HepG2 (cell line): Measurements from ENCODE around the gene ATP6V0D1. TPM values are rescaled to one million over a fixed set of nuclear protein-coding genes. Genes with fewer than 3 reads are reported as not detected.

ENCODE experiments used
- CHCHD3 ChIP-seq: sonication (generic); formaldehyde crosslinking; IDR thresholded peaks from 2 replicates; pipeline ENCODE4 v1.8.0; 2022; ENCODE audit warnings: mild to moderate bottlenecking, missing genetic modification reagents, moderate library complexity
- HIC2 ChIP-seq: sonication (generic); formaldehyde crosslinking; IDR thresholded peaks from 2 replicates; pipeline ENCODE4 v1.9.0; 2022; ENCODE audit warnings: low read depth, missing genetic modification reagents
- HOXA5 ChIP-seq: sonication (generic); formaldehyde crosslinking; IDR thresholded peaks from 2 replicates; pipeline ENCODE4 v1.4.0; 2020; ENCODE audit warnings: missing genetic modification reagents
- MBD4 ChIP-seq: IDR thresholded peaks from 2 replicates; pipeline ENCODE4 v1.6.1; 2012; ENCODE audit warnings: low read length, inconsistent platforms, borderline replicate concordance
- MNT ChIP-seq: fragments of 450-650 bp; IDR thresholded peaks from 2 replicates; pipeline ENCODE4 v1.6.1; 2016
- RAD51 ChIP-seq: fragments of 450-650 bp; IDR thresholded peaks from 2 replicates; pipeline ENCODE4 v1.6.1; 2016; ENCODE audit warnings: borderline replicate concordance
- SNRNP70 ChIP-seq: fragments of 200-400 bp; formaldehyde crosslinking; IDR thresholded peaks from 2 replicates; pipeline ENCODE4 v1.6.1; 2017; ENCODE audit warnings: mild to moderate bottlenecking, low read depth, low read length, moderate library complexity
- U2AF2 ChIP-seq: fragments of 200-400 bp; formaldehyde crosslinking; IDR thresholded peaks from 2 replicates; pipeline ENCODE4 v1.6.1; 2017; ENCODE audit warnings: low read depth, mild to moderate bottlenecking, low read length
- ZBTB44 ChIP-seq: sonication (generic); formaldehyde crosslinking; IDR thresholded peaks from 2 replicates; pipeline ENCODE4 v1.4.0; 2020; ENCODE audit warnings: missing genetic modification reagents
- ZNF441 ChIP-seq: sonication (generic); formaldehyde crosslinking; IDR thresholded peaks from 2 replicates; pipeline ENCODE4 v1.7.0; 2021; ENCODE audit warnings: missing genetic modification reagents, borderline replicate concordance
- ZNF468 ChIP-seq: sonication (generic); formaldehyde crosslinking; IDR thresholded peaks from 2 replicates; pipeline ENCODE4 v1.8.0; 2022; ENCODE audit warnings: mild to moderate bottlenecking, moderate library complexity, missing genetic modification reagents
- ZNF512B ChIP-seq: sonication (generic); formaldehyde crosslinking; IDR thresholded peaks from 2 replicates; pipeline ENCODE4 v1.5.1; 2020; ENCODE audit warnings: missing genetic modification reagents, mild to moderate bottlenecking, borderline replicate concordance
- ZNF574 ChIP-seq: sonication (generic); formaldehyde crosslinking; IDR thresholded peaks from 2 replicates; pipeline ENCODE4 v1.4.0; 2020; ENCODE audit warnings: missing genetic modification reagents
- ZNF616 ChIP-seq: sonication (generic); formaldehyde crosslinking; IDR thresholded peaks from 2 replicates; pipeline ENCODE4 v1.5.0; 2020; ENCODE audit warnings: low read depth, mild to moderate bottlenecking, missing genetic modification reagents
- ZNF644 ChIP-seq: IDR thresholded peaks from 2 replicates; pipeline ENCODE4 v1.6.1; 2016; ENCODE audit warnings: low read depth
- polyA plus RNA-seq, 8 experiments: library from polyadenylated mRNA; depleted of rRNA in 3 of 8; stranded (reverse) in 7 of 8; unstranded in 1 of 8; fragments of >200 nt; fragmentation: Illumina TruSeq in 4 of 8; extraction: Trizol in 4 of 8; gene quantifications; 2 replicates each; pipeline versions ENCODE4 v1.2.1 to v1.2.3, GENCODE V29; 2011 to 2016; ENCODE audit warnings: low read depth in 4 of 8, missing spikeins in 1 of 8, mixed read lengths in 1 of 8; ENCODE audit not compliant: insufficient read depth in 1 of 8
- total RNA-seq, 5 experiments: library from RNA; depleted of rRNA; stranded (reverse); fragments of >200 nt; fragmentation: Illumina TruSeq; extraction: Trizol; gene quantifications; 2 replicates each; pipeline ENCODE4 v1.2.3, GENCODE V29; 2016; ENCODE audit warnings: low read depth in 1 of 5

Gene ATP6V0D1
- total and polyA plus RNA-seq, 2 of the 13 experiments (the other 11 are each of a cell fraction or from before 2014, with no cell fraction given), result 51.1 to 61.3 TPM

GRCh38 chr16:67528870-67529581 lies 48.1 kb upstream of the ATP6V0D1 start (continued):
- TF ChIP-seq HIC2 (CRISPR knock-in tag) (peak; percentile 1; the same call in 1 of the 2 replicates), CHCHD3 (CRISPR knock-in tag) (no peak; the same call in 1 of the 2 replicates), ZBTB44 (CRISPR knock-in tag) (no peak), MNT (no peak), ZNF468 (CRISPR knock-in tag) (no peak), ZNF512B (no peak), ZNF644 (no peak), SNRNP70 (no peak), RAD51 (no peak), ZNF616 (no peak), ZNF574 (peak; percentile 66), MBD4 (no peak), HOXA5 (0 out of 2 replicates have a peak, but pooled peaks have one; percentile 67), ZNF441 (no peak), U2AF2 (no peak)
